Hematopoietic multipotent progenitor cell (in vitro differentiated cells): ENCODE data around the gene HP1BP3. TPM values are rescaled to one million over a fixed set of nuclear protein-coding genes. Genes with fewer than 3 reads are reported as not detected.
"Not testable (repeated sequence)": the region's sequence is repeated elsewhere in the genome, so short reads cannot be mapped to it uniquely, and the experiment has no call there.

Experiments
- DNase-seq, 3 donors: peaks; one replicate each; pipeline ENCODE4 v3.0.0-alpha.2; 2011 to 2015; ENCODE audit warnings: low read depth in 2 of 3, low spot score in 2 of 3
- total RNA-seq: library from RNA; depleted of rRNA; stranded (reverse); fragments of >200 nt; gene quantifications from one replicate; pipeline ENCODE4 v1.2.3, GENCODE V29; 2012

The HP1BP3 gene, protein sequence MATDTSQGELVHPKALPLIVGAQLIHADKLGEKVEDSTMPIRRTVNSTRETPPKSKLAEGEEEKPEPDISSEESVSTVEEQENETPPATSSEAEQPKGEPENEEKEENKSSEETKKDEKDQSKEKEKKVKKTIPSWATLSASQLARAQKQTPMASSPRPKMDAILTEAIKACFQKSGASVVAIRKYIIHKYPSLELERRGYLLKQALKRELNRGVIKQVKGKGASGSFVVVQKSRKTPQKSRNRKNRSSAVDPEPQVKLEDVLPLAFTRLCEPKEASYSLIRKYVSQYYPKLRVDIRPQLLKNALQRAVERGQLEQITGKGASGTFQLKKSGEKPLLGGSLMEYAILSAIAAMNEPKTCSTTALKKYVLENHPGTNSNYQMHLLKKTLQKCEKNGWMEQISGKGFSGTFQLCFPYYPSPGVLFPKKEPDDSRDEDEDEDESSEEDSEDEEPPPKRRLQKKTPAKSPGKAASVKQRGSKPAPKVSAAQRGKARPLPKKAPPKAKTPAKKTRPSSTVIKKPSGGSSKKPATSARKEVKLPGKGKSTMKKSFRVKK
- 104 TPM for total RNA-seq

GRCh38 chr1:20787029-20787839, at the start of gene HP1BP3:
TSS of gene HP1BP3 (minus strand) at chr1:20787307. CDS start at chr1:20780440, 6,867 bp downstream.
- DNase-seq: peak; percentile 70 to 79 (median 78)

- no peak for DNase-seq
These were observed 49.1 kb upstream of the HP1BP3 start for GRCh38 chr1:20836230-20836629.

GRCh38 chr1:20834780-20835179, 47.7 kb upstream of the HP1BP3 start:
- no peak for DNase-seq

- no peak for DNase-seq
These were observed 47.1 kb upstream of the HP1BP3 start for GRCh38 chr1:20834192-20834591.

GRCh38 chr1:20830378-20830777, 43.3 kb upstream of the HP1BP3 start:
- no peak for DNase-seq

DNA sequence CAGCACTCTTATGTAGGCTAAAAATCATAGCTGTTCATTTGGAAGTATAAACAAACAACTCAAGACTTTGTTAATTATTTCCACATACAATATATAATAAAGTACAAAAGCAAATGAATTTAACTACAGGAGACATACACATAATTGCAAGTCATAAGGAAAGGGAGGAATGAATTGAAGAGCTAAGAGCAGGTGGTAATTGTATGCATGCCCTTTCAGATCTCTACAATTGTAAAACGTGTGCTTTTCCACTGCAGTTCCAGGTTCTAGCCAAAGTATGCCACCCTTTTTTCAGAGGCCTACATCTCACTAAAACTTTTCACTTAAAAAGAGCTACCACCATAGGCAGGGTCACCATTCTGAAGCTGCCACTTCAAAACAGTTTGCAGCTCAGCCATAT, 42.8 kb upstream of the HP1BP3 start:
- no peak for DNase-seq

DNA sequence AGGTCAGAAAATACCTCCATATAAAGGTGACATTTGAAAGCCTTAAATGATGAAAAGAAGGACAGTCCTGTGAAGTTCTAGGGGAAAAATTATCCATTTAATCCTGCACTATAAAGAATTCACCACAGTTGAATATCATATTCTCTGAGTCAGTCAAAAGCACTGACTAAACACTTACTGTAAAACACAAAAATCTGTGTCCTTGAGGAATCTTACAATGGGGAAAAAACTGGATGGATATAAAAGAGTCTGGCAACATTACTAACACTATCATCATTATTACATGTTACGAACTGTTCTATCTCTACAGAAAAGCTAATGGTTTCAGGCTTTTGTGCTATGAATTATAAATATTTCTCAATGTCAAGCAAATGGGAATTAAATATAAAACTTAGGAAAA, 42.4 kb upstream of the HP1BP3 start:
- no peak for DNase-seq

- no peak for DNase-seq
These were observed 36.7 kb upstream of the HP1BP3 start for GRCh38 chr1:20823845-20824244.

DNA sequence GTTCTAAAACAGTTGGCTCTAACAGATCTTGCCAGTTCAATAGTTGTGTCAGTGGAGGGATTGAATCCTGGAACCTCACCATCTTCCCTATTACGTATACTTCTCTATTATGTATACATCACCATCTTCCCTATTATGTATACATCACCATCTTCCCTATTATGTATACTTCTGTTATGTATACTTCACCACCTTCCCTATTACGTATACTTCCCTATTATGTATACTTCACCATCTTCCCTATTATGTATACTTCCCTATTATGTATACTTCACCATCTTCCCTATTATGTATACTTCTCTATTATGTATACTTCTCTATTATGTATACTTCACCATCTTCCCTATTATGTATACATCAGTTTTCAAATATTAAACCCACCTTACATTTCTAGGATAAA, 34.4 kb upstream of the HP1BP3 start:
- no peak for DNase-seq

GRCh38 chr1:20819818-20820217, 32.7 kb upstream of the HP1BP3 start:
- no peak for DNase-seq

- DNase-seq: no peak
These were observed 27.4 kb upstream of the HP1BP3 start for GRCh38 chr1:20814534-20814871.

GRCh38 chr1:20811916-20812315, 24.8 kb upstream of the HP1BP3 start:
- DNase-seq: no peak

DNA sequence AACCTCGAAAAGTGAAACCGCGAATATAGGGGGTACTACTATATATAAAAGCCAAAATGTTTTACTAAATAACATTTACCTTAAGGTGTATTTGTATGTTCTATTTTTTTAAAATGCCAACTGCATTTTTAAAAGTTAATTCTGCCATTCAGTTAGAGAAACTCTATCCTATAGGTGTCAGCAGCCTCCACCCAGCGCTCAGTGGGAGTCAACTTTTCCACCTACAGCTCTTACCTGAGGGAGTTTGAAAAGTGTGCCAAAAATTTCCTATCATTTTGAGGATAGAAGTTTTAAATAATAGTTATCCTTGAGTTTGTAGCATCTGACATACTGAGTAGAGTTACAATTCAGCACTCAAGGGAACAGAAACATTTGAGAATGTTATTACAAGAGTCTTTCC, 6.1 kb upstream of the HP1BP3 start:
- DNase-seq: no peak

- DNase-seq: no peak
These were observed 5.1 kb upstream of the HP1BP3 start for GRCh38 chr1:20792196-20792595.

DNA sequence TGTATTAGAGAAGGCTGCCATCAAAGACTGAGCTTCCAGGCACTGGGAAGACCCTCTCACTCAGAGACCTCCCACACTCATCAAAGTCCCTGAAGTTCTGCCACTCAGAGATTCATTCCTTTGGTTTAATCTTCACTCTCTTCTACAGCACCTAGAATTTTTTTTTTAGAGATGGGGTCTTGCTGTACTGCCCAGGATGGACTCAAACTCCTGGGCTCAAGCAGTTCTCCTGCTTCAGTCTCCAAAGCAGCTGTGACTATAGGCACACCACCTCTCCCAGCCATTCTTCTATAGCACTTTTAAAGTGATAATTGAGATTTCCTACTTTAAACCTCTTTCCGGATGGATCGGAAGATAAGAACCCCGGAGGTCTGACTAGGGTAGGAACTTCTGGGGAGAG, 3.7 kb upstream of the HP1BP3 start:
- DNase-seq: no peak

- DNase-seq: not testable (repeated sequence)
These were observed 2.5 kb upstream of the HP1BP3 start for GRCh38 chr1:20789598-20789997.

DNA sequence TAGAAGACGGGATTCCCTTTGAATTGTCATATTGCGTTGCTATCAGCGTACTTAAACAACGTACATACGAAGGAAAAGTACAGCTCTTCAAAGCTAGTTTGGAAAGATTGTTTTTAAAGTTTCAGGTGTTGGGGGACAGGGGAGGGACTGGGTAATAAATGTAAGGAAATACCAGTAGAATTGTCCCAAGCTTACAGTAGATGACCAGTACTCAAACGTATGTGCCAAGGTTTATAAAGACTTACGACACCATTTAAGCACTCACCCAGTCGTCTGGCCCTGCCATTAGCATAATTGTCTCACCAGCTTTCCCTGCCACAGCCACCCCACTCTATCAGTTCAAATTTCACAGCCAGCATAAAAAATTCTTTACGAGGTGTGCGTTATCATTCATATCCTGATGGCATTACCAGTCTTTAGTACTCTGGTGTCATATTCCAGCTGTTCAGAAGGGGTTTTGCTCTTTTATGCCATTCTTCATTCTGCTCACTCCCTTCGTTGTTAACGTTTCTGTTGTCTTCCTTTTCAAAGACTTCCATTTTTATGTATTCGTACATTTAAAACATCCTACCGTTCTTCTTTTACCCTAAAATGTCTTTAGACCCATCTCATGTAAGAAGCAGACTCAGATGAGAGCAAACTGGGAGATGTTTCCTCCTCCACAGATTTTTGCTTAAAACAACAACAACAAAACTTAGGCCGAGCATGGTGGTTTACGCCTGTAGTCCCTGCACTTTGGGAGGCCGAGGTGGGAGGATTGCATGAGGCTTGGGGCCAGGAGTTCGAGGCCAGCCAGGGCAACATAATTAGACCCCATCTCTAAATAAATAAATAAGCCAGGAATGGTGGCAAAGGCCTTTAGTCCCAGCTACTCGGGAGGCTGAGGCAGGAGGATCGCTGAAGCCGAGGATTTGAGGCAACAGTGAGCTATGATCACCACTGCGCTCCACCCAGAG, 1.0 kb upstream of the HP1BP3 start:
- peak in 2 of 3 donors; percentile 6 to 10 for DNase-seq

DNA sequence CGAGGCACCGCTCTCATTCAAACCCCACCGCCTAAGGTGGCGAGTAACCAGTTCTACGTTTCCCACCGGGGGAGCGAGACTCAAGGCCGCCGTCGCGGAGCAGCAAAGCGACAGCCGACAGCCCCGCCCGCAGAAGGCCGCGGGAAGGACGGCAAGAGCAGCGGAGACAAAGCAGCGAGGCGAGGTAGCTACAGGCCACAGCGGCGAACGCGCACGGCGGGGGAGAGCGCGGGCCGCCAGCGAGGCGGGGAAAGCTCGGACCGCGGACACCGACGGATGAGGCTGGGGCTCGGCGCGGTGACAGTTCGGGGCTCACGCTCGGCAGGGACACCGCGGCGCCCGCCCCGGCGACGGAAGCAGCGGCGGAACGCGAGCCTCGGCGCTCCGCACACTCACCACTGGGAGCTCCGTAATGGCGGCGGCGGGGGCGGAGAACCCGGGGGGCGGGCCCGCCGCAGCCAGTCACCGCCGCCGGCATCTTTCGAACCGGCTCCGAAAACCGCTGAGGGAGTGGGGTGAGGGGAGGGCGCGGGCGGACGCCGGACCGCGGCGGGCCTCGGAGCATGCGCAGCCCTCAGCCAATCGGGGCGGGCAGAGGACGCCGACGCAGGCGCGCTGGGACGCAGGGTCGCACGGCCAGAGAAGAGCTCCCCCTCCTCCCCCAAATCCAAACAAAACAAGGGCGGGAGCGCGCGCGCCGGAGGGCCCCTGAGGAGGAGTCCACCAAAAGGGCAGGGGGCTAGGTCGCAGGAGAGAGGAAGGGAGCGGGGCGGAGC, 666 bp downstream of the HP1BP3 start:
- peak; percentile 95 to 97 (median 96) for DNase-seq

DNA sequence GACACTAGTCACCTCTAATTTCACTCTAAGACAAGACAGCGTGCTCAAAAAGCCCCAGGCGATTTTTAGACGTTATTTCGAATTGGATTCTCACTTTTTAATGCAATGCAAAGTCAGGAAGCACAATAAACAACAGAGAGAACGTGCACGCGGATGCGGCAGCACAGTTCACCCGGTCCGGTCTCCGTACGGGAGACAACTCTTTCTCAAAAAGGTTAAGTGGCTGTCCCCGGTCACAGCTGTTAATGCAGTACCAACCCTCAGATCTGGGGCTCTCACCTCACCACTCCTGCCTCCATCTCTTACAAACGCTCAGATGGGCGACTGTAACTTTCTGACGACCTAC, 1.2 kb downstream of the HP1BP3 start:
- no peak for DNase-seq

- no peak for DNase-seq
These were observed 11.4 kb downstream of the HP1BP3 start for GRCh38 chr1:20775700-20776099.
